K562 (cell line): ENCODE data around the gene SSBP2. TPM values are rescaled to one million over a fixed set of nuclear protein-coding genes. Genes with fewer than 3 reads are reported as not detected.

ENCODE experiments used
- ATF7 ChIP-seq: fragments of 450-650 bp; IDR thresholded peaks from 2 replicates; pipeline ENCODE4 v1.7.1; 2014; ENCODE audit warnings: mild to moderate bottlenecking, moderate library complexity
- FOXM1 ChIP-seq, 2 experiments: fragments of 450-650 bp in 1 of 2; sonication (generic) in 1 of 2; formaldehyde crosslinking in 1 of 2; IDR thresholded peaks; 2 replicates each; pipeline versions ENCODE4 v1.6.1 to v1.9.0; 2017 to 2022; ENCODE audit warnings: low read depth in 2 of 2, mild to moderate bottlenecking in 2 of 2, missing genetic modification reagents in 1 of 2, moderate library complexity in 1 of 2
- LEF1 ChIP-seq: fragments of 450-650 bp; IDR thresholded peaks from 2 replicates; pipeline ENCODE4 v1.6.1; 2016; ENCODE audit warnings: mild to moderate bottlenecking
- MECOM ChIP-seq: fragments of 250-450 bp; sonication (Bioruptor Pico); IDR thresholded peaks from 2 replicates; pipeline ENCODE4 v1.8.0; 2022; ENCODE audit warnings: inconsistent platforms
- NRF1 ChIP-seq, 2 experiments: fragments of 450-650 bp; IDR thresholded peaks in 1 of 2; conservative IDR thresholded peaks in 1 of 2; 2 replicates each; pipeline ENCODE4 v1.6.1; 2014; ENCODE audit warnings: mild to moderate bottlenecking in 2 of 2
- SMAD4 ChIP-seq: fragments of 250-450 bp; sonication (Bioruptor Pico); conservative IDR thresholded peaks from 2 replicates; pipeline ENCODE4 v1.8.0; 2021; ENCODE audit warnings: inconsistent platforms, mild to moderate bottlenecking, moderate library complexity
- SRSF1 ChIP-seq: fragments of 200-400 bp; formaldehyde crosslinking; IDR thresholded peaks from 2 replicates; pipeline ENCODE4 v1.6.1; 2017; ENCODE audit warnings: mild to moderate bottlenecking, low read depth, low read length, moderate library complexity
- U2AF1 ChIP-seq: fragments of 200-400 bp; formaldehyde crosslinking; optimal IDR thresholded peaks from 2 replicates; pipeline ENCODE3; 2017; ENCODE audit warnings: mild to moderate bottlenecking, low read depth, low read length, moderate library complexity
- ZFX ChIP-seq: sonication (generic); formaldehyde crosslinking; IDR thresholded peaks from 2 replicates; pipeline ENCODE4 v1.8.0; 2022; ENCODE audit warnings: mild to moderate bottlenecking, missing genetic modification reagents, moderate library complexity
- ZNF146 ChIP-seq: IDR thresholded peaks from one replicate; pipeline ENCODE4 v1.6.1; 2018; ENCODE audit warnings: missing compliant biosample characterization; ENCODE audit not compliant: unreplicated experiment
- ZNF384 ChIP-seq: IDR thresholded peaks from 2 replicates; pipeline ENCODE4 v1.6.1; 2012; ENCODE audit warnings: low read depth, low read length, improper control_type of control experiment
- ZNF699 ChIP-seq: fragments of 250-450 bp; sonication (Bioruptor Pico); IDR thresholded peaks from 2 replicates; pipeline ENCODE4 v1.8.0; 2021; ENCODE audit warnings: mild to moderate bottlenecking, moderate library complexity; ENCODE audit not compliant: insufficient replicate concordance
- polyA plus RNA-seq, 8 experiments: library from polyadenylated mRNA; depleted of rRNA in 4 of 8; stranded (reverse) in 5 of 8; unstranded in 3 of 8; fragments of >200 nt; fragmentation: Nextera tagmentation in 2 of 8; fragmentation: Illumina TruSeq in 1 of 8; extraction: Ambion mirVana in 2 of 8; extraction: Trizol in 1 of 8; gene quantifications; 2 replicates each; pipeline versions ENCODE4 v1.2.1 to v1.2.3, GENCODE V29; 2011 to 2014; ENCODE audit warnings: inconsistent platforms in 1 of 8, missing spikeins in 1 of 8
- total RNA-seq, 7 experiments: library from RNA; depleted of rRNA in 6 of 7; stranded (reverse); fragments of >200 nt in 6 of 7; fragmentation: Illumina TruSeq in 2 of 7; extraction: Trizol in 2 of 7; gene quantifications; 2 replicates each; pipeline versions ENCODE4 v1.2.1 to v1.2.3, GENCODE V29; 2011 to 2021; ENCODE audit warnings: low replicate concordance in 1 of 7
- TF ChIP-seq, protein P1 (sequence below): sonication (generic); formaldehyde crosslinking; IDR thresholded peaks from 2 replicates; pipeline ENCODE4 v1.8.0; 2022; ENCODE audit warnings: mild to moderate bottlenecking, missing genetic modification reagents
- TF ChIP-seq, protein P2 (sequence below): fragments of 200-400 bp; formaldehyde crosslinking; IDR thresholded peaks from 2 replicates; pipeline ENCODE4 v1.6.1; 2017; ENCODE audit warnings: mild to moderate bottlenecking, low read depth, low read length, moderate library complexity
- TF ChIP-seq, protein P3 (sequence below): sonication (generic); formaldehyde crosslinking; IDR thresholded peaks from 2 replicates; pipeline ENCODE4 v1.8.1; 2023; ENCODE audit warnings: mild to moderate bottlenecking, missing genetic modification reagents
- TF ChIP-seq, protein P4 (sequence below): IDR thresholded peaks from 3 replicates; pipeline ENCODE4 v1.6.1; 2011; ENCODE audit warnings: borderline replicate concordance, mild to moderate bottlenecking; ENCODE audit not compliant: insufficient read length, insufficient read depth
- TF ChIP-seq, protein P5 (sequence below), 2 experiments: fragments of 450-650 bp in 1 of 2; IDR thresholded peaks; 2 replicates each; pipeline ENCODE4 v1.6.1; 2011 to 2017; ENCODE audit warnings: low read depth in 2 of 2, antibody characterized with exemption in 1 of 2, borderline replicate concordance in 1 of 2, low read length in 1 of 2, mild to moderate bottlenecking in 1 of 2, mixed read lengths in 1 of 2; ENCODE audit not compliant: control insufficient read depth in 1 of 2

The SSBP2 gene
- total and polyA plus RNA-seq, 9 of the 15 experiments (the other 6 are each of a cell fraction or from before 2014, with no cell fraction given): 22.3 to 133 (median 42.1) TPM

DNA sequence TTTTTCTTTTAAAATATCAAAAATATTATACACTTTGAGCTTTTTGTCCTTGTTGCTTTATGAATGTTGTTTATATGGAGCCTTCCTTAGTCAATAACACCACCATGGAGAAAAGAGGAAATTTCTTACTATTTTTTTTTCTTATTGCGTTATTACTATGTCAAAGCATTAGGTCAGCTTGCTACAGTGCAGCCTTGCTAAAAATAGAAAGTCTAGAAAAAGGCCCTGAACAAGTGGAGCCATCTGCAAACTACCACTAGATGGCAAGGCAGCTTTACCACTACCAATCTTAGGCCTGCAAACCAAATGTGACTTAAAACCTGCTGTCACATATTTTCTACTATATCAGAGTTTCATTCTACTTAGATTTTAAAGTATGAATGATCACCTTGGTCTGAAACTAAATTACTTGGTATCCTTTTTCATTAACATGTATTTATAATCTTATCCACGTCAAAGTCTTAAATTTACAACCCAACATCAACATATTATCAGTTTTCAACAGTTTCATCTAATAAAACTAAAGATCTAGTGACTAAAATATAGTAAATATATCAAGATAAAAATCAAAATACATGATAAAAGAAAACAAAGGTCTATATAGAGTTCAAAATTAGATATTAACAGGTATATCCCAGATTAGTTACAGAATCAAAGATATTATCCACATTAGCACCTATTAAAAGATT, 243.9 kb downstream of the SSBP2 start (continued):
- TF ChIP-seq ZNF146 (CRISPR knock-in tag): no peak
- no peak for TF ChIP-seq U2AF1
- no peak for TF ChIP-seq MECOM (CRISPR knock-in tag)
- TF ChIP-seq, protein P1, sequence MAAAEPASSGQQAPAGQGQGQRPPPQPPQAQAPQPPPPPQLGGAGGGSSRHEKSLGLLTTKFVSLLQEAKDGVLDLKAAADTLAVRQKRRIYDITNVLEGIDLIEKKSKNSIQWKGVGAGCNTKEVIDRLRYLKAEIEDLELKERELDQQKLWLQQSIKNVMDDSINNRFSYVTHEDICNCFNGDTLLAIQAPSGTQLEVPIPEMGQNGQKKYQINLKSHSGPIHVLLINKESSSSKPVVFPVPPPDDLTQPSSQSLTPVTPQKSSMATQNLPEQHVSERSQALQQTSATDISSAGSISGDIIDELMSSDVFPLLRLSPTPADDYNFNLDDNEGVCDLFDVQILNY (CRISPR knock-in tag): no peak
- TF ChIP-seq ZNF699: no peak
- no peak for TF ChIP-seq FOXM1 (IDR thresholded peaks at IDR 0.05; ENCODE audit: low read depth)
- no peak for TF ChIP-seq FOXM1 (CRISPR knock-in tag; IDR thresholded peaks at IDR 0.05; ENCODE audit: low read depth)
- TF ChIP-seq, protein P2, sequence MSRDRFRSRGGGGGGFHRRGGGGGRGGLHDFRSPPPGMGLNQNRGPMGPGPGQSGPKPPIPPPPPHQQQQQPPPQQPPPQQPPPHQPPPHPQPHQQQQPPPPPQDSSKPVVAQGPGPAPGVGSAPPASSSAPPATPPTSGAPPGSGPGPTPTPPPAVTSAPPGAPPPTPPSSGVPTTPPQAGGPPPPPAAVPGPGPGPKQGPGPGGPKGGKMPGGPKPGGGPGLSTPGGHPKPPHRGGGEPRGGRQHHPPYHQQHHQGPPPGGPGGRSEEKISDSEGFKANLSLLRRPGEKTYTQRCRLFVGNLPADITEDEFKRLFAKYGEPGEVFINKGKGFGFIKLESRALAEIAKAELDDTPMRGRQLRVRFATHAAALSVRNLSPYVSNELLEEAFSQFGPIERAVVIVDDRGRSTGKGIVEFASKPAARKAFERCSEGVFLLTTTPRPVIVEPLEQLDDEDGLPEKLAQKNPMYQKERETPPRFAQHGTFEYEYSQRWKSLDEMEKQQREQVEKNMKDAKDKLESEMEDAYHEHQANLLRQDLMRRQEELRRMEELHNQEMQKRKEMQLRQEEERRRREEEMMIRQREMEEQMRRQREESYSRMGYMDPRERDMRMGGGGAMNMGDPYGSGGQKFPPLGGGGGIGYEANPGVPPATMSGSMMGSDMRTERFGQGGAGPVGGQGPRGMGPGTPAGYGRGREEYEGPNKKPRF: no peak
- TF ChIP-seq ATF7: peak; percentile 85
- TF ChIP-seq, protein P3, sequence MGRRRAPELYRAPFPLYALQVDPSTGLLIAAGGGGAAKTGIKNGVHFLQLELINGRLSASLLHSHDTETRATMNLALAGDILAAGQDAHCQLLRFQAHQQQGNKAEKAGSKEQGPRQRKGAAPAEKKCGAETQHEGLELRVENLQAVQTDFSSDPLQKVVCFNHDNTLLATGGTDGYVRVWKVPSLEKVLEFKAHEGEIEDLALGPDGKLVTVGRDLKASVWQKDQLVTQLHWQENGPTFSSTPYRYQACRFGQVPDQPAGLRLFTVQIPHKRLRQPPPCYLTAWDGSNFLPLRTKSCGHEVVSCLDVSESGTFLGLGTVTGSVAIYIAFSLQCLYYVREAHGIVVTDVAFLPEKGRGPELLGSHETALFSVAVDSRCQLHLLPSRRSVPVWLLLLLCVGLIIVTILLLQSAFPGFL (CRISPR knock-in tag): no peak
- peak; percentile 94 for TF ChIP-seq ZNF384
- TF ChIP-seq, protein P4, sequence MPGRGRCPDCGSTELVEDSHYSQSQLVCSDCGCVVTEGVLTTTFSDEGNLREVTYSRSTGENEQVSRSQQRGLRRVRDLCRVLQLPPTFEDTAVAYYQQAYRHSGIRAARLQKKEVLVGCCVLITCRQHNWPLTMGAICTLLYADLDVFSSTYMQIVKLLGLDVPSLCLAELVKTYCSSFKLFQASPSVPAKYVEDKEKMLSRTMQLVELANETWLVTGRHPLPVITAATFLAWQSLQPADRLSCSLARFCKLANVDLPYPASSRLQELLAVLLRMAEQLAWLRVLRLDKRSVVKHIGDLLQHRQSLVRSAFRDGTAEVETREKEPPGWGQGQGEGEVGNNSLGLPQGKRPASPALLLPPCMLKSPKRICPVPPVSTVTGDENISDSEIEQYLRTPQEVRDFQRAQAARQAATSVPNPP: no peak
- TF ChIP-seq LEF1: no peak
- no peak for TF ChIP-seq SMAD4
- no peak for TF ChIP-seq SRSF1
- TF ChIP-seq, protein P5, sequence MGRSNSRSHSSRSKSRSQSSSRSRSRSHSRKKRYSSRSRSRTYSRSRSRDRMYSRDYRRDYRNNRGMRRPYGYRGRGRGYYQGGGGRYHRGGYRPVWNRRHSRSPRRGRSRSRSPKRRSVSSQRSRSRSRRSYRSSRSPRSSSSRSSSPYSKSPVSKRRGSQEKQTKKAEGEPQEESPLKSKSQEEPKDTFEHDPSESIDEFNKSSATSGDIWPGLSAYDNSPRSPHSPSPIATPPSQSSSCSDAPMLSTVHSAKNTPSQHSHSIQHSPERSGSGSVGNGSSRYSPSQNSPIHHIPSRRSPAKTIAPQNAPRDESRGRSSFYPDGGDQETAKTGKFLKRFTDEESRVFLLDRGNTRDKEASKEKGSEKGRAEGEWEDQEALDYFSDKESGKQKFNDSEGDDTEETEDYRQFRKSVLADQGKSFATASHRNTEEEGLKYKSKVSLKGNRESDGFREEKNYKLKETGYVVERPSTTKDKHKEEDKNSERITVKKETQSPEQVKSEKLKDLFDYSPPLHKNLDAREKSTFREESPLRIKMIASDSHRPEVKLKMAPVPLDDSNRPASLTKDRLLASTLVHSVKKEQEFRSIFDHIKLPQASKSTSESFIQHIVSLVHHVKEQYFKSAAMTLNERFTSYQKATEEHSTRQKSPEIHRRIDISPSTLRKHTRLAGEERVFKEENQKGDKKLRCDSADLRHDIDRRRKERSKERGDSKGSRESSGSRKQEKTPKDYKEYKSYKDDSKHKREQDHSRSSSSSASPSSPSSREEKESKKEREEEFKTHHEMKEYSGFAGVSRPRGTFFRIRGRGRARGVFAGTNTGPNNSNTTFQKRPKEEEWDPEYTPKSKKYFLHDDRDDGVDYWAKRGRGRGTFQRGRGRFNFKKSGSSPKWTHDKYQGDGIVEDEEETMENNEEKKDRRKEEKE (IDR thresholded peaks at IDR 0.05; ENCODE audit: borderline replicate concordance in 1 of 2, control insufficient read depth in 1 of 2, low read depth in 2 of 2, low read length in 1 of 2): no peak
- TF ChIP-seq ZFX (CRISPR knock-in tag): peak; percentile 27; the same call in 1 of the 2 replicates
- TF ChIP-seq NRF1 (conservative IDR thresholded peaks at IDR 0.05 in 1 of 2, IDR thresholded peaks at IDR 0.05 in 1 of 2): no peak
